HG02870 (cell line): Measurements from ENCODE around the gene LMBR1L.
A peak's percentile ranks its signal among the peaks of the same experiment; 100 is the strongest.
"Not testable (repeated sequence)": the region's sequence is repeated elsewhere in the genome, so short reads cannot be mapped to it uniquely, and the experiment has no call there.

Experiments used
- ATAC-seq: cut with Tn5 transposase; IDR thresholded peaks from one replicate; pipeline ENCODE4 v1.9.1; 2021; ENCODE audit warnings: mild to moderate bottlenecking, moderate library complexity; ENCODE audit not compliant: unreplicated experiment

LMBR1L gene

DNA sequence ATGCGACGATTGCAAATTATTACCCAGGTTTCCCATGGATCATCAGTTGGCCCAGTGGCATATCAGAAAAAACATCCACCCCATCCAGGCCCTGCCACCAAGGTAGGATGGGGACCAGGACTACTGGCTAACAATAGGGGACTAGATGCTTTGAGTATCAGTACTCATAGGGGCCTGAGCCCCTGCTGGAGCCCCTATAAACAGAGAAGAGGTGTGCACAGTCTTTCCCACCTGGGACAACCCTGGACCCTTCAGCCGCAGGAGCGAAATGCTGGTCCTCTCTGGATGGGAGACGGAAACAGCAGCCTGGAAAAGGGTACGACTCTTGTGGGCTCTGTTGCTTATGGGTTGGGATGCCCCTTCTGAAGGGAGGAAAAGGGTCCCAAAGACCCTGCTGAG lies 21.7 kb downstream of the LMBR1L start:
- ATAC-seq, result no peak

DNA sequence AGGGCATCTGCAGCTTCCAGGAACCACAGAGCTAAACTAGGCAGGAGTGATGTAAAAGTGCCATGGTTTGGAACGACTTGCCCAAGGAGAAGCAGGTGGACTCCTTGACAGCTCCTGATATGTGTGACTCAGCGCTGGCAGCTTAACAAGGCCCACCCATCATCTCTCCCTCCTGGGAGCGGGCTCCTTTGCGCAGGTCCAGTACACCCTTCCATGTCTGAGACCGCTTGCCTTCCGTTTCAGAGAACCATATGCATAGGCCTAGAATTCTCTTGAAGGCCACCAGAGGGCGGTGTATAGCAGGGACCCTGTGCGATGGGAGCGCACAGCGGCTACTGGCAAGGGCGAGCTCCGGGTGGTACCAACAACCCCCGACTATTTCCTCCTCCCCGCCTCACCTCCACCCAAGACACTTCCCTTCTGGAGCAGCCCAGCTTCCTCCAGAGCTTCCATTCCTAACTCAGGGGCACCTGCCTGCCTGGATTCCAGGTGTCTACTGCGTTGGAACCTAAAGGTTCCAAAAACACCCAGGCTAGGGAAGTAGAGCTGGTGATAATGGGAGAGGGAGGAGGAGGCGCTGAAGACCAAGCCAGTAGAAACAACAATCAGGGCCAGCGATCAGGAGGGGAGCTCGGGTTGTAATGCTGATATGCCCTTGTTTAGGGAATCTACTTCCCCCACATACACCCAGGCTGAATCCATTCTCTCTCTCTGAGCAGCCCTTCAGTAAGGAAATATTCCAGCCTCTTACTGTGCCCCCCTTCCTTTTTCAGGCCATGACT lies 22.3 kb downstream of the LMBR1L start:
- peak; percentile 65 for ATAC-seq

DNA sequence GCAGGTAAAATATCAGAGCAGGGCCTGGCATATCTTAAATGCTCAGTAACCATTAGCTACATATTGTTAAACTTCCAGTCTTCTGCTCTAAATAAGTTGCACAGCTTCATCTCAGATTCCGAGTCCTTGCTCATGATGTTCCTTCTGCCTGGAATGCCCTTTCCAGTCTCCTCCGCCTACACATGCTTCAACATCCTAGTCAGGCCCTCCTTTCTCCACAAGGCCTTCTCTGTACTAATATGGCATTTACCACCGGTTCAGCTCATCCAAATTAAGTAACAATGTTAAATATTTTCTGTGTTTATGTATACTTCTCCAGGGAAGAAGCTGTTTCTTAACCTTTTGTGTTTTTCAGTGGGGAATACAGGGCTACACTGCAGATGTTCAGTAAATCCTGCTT lies 24.5 kb downstream of the LMBR1L start:
- no peak for ATAC-seq

DNA sequence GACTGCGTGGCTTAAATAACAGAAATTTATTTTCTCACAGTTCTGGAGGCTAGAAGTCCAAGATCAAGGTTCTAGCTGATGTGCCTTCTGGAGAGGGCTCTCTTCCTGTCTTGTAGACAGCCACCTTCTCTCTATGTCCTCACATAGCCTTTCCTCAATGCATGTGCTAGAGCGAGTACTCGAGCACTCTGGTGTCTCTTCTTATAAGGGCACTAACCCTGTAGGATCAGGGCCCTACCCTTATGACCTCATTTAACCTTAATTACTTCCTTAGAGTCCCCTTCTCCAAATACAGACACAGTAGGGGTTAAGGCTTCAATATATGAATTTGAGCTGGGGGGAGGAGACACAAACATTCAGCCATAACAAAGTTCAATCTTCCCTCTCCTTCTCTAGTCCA lies 26.2 kb downstream of the LMBR1L start:
- ATAC-seq, result no peak

DNA sequence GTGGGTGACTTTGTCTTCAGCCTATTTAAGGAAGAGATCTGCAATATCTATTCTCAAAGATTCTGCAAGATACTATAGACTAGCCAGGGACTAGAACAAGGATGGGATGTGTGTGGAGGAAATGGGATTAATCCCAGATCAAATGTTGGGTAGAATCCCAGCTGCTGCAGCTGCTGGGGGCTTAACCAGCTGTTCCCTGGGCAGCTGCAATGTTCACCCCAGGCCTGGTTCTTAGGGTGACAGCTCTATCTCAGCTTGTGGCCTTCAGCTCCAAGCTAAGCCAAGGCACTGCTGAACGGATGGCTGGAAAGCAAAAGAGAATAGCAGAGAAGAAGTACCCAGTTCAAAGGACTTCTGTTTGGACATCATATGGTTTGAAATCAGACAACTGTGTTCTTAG lies 30.9 kb downstream of the LMBR1L start:
- no peak for ATAC-seq

DNA sequence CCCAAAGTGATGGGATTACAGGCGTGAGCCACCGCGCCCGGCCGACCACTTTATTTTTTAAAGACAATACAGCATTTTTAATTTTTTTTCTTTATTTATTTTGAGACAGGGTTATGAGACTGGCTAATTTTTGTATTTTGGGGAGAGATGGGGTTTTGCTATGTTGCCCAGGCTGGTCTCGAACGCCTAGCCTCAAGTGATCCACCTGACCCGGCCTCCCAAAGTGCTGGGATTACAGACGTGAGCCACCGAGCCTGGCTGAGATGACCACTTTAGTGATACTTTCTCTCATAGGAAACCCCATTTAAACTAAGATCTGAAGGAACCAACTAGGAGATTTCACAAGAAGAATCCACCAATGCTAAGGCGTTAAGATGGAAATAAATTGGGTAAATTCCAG lies 39.7 kb downstream of the LMBR1L start:
- no peak for ATAC-seq

DNA sequence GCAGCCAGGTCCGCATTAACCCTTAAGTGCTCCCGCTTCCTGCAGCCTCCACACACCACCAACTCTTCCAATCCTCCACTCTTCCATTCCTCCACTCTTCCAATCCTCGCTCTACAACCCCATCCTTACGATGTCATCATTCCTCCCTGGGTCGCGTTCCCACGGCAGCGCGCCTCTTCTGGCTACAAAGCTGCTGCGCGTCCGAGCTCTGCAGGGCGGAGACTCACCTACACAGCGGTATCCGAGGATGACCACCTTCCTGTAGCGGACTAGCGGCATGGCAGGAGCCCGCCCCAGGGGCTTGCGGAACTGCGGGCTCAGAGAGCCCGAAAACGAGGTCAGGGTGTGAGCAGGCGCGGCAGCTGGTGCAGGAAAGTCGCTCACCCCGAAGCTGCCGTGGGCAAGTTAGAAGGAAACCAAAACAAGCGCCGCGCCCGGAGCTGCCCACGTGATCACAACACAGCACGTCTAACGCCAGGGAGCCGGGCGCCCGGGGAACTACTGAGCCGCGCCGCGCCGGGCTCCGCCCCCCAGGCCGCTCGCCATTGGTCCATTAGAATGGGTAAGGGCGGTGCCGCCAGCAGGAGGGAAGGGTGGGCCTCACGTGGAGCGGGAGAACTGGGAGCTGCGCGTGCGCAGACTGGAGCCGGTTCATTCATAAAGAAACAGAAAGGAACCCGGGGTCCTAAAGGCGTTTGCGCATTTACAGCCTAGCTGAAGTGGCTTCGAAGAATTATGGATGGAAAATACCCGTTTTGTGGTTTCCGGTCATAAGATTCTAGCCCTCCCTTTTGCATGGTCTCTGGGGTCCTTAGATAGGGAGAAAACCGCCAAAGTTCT lies 40.9 kb downstream of the LMBR1L start, which contains the start of gene RHEBL1:
Gene RHEBL1, minus strand, starts transcription at position 473 of the 840 bp plus-strand sequence. Its CDS starts 194 bp downstream, at position 279.
- peak; percentile 97 for ATAC-seq

DNA sequence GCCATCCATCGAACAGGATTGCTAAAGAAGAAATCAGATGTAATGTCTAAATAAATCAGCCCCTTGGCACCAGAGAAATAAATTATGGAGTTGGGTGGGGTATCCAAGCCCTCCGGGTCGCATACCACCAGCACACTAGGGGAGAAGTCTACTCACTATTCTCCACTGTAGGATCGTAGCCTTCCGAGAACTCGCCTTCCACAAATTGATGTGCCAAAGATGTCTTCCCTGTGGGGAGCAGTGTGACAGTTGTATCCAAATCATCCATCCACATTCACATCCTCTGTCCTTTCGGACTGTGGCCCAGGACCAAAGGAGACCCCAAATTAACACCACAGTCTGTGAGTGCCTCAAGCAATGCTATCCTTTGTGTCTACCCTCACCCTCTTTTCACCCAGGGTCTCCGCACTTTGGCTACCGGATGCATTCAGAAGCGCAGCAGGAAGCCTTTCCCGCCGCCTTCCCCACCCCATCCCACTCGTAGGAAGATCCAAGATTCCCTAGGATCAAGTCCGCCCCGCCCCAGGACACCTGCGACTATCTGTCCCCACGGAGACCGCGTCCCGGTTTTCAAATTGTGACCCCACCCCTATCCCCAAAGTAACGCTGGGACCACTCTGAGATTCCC lies 41.7 kb downstream of the LMBR1L start:
- ATAC-seq, result no peak

DNA sequence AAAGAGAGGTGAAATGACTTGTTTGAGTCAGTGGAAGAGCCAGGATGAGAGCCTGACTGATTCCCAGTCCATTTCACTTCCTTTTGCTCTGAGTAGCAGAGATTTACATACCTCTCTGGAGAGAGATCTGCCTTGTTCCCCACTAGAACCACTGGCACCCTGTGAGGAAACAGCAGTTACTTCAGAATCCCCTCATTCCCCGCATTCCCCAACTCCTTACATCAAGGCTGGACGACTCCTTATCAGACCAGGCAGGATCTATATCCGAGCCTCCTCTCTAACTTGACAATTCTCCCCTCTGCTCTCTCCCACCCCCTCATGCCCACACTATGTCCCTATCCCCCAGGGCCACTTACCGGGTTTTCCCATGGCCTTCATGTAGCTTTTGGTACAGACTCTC lies 44.5 kb downstream of the LMBR1L start:
- no peak for ATAC-seq

DNA sequence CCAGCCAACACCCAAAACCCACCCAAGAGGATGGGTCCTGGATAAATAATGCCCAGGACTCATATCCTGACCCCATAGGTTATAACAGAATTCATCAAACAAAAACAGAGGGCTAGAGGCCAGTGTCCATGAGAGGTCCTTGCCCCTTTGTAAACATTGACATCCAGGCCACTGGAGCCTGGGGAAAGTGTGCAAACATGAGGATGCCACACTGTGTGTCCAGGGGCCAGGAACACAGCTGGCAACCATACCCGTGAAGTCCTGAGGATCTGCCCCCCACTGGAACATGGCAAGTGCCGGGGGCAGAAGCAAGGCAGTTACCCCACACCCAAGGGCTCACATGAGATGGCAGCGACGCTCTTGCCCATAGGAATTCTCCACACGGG lies 45.9 kb downstream of the LMBR1L start:
- ATAC-seq, result no peak

DNA sequence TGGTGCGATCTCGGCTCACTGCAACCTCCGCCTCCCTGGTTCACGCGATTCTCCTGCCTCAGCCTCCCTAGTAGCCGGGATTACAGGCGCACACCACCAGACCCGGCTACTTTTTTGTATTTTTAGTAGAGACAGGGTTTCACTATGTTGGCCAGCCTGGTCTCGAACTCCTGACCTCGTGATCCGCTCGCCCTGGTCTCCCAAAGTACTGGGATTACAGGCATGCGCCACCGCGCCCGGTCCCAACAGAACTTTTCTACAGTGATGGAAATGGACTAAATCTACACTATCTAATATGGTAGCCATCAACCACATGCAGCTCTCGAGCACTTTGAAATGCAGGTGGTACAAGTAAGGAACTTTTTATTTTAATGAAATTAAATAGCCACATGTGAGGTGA lies 48.7 kb downstream of the LMBR1L start:
- ATAC-seq, result not testable (repeated sequence)

DNA sequence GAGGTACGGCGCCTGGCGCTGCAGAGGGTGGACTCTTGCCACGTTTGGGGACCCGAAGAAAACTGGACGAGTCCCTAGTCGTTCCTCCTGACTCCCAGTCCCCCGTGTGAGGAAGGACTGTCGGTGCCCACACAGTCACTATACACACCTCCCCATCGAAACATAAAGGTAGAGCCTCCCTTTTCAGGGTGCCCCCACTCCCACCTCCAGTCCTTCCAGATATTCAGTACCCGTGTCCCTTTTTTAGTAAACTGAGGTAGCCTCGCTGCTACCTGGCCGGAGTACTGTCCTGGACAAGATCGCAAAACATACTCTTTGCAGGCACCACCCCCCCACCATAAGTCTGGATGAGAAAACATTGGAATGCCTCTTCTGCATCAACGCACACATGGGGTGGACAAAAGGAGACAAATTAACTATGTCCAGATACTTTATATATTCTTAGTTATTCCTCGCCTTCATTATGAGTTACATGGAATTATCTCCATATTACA lies 49.4 kb downstream of the LMBR1L start:
- ATAC-seq, result no peak

DNA sequence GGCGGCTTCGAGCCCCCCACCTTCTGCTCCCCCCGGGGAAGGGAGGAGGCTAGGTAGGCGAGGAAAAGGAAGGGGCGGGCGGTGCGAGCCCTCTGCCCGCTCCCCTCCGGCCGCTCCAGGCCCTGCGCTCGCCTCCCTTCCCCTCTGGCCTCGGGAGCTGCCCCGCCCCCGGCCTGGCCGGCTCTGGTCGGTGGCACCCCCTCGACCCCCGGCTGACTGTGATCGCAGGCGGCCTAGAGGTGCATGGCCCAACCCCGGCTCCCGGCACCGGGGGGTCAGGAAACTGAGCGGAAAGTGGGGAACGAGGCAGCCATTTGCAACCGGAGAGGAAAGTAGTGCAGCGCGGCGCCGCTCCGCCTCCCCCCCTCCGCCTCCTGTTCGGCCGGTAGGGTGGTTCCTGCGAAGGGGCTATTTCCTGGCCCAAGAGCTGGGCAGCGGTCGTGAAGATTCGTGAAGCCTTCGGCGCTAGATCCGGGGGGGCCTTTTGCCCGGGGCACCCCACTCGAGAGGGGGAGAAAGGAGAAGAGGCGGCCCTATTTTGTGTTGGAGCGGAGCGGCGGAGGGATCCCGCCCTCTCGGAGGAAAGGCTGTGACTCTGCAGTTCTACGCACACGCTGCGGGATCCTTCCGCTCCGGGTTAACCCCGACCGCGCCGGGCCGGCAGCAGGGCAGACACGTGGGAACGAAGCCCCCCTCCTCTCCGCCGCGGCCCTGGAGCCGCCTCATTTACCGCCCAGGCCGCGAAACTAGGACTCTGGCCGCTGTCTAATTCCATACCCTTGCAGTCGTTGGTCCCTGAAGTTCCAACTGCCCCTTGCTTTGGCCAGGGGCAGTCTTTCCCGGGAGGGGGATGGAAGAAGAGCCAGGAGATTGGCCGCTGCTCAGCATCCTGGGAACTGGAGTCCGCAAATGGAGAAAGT lies 50.1 kb downstream of the LMBR1L start, which contains the start of gene KMT2D:
Gene KMT2D, minus strand, starts transcription at position 558 of the 920 bp plus-strand sequence. CDS start 5,470 bp downstream, outside the sequence.
- peak; percentile 39 for ATAC-seq

DNA sequence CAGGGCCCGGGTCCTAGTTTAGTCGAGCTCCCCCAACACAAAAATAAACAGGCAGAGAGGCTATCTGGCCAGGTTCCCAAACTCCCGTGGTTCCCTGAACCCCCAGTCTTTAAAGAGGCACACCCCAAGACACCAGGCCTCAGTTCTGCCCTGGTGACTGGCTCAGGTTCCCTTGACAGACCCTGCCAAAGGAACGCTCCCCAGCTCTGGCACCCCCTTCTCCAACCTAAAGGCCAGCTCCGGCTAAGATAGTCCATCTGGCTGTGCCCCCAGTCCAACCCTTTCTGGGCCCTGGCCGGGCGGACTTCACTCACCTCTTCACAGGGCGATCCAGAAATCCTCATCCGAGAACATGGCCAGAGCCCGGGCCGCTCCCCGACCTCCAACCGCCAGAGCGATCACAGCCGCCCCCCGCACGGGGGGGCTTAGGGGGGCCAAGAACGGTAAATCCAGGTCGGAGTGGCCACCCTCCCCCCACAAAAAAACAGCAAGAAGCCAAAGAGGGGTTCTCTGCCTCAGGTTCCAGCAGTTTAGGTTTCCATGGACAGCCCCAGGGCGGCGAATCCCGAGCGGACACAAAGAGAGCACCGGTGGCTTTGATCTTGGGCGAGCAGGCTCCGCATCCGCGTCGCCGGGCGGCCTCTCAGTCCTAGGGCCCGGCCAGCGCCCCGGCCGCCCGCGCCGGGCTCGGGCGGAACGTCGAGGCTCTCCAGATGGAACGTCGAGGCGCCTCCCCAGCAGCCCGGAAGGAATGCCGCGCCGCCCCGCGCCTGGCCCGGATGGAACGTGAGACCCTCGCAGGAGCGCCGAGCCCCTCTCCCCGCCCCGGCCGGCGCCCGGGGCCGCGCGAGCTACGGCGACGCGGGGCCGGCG lies 51.1 kb downstream of the LMBR1L start:
- ATAC-seq, result peak; percentile 5

DNA sequence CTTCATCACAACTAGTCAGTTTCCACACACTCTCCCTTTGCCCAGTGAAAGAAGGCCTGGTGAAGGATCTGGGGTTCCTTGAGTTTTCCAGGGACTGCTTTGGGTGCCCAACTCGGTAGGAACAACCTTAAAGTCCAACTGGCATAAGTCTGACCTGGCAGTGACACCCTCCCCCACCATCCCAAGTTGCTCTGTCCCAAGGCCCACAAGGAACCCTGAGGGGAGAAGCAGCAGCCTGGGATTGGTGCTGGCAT lies 51.7 kb downstream of the LMBR1L start:
- no peak for ATAC-seq

DNA sequence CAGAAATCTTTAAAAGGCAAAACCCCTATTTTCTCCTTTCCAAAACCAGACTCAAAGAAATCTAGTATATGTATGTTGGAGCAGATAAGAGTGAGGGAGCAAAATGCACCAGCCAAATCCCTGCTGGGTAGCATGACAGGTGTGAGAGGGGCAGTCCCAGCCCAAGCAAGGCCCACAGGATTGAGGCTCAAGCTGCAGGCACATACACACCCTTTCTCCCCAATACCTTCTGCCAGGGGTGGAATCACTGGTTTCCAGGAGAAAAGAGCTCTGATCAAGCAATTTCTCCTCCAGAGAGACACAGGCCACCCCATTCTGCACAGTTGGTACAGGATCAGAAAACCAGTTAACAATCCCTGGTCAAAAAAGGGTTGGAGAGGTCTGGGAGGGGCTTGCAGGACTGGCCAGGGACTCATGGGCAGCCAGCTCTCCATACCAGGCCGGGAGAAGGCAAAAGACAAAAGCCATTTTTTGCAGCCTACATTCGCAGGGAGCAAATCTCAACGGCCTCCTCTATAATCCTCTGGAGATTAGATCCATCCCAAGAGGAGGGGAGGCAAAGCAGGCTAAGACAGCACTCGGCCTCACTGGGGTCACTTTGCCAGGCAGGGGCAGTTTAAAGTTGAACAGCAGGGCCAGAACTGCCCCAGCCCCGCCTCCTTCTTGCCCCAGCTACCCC lies 52.1 kb downstream of the LMBR1L start:
- no peak for ATAC-seq

DNA sequence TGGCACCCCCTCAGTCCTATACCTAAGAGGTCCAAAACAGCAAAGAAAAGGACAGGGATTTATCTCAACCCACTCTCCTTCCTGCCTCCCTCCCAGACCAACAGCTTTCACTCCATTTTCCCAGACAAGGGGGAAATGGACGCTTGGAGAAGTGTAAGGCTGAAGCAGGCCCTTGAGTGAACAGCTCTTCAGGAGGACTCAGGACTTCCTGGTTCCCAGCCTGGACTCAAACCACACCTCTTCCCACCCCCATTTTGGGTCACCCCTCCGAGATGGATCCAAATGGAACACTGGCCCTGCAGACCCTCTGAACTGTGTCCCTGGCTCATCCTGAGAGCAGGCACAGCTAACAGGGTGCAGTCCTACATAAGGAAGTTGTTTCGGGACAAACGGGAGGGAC lies 52.8 kb downstream of the LMBR1L start:
- ATAC-seq, result no peak

DNA sequence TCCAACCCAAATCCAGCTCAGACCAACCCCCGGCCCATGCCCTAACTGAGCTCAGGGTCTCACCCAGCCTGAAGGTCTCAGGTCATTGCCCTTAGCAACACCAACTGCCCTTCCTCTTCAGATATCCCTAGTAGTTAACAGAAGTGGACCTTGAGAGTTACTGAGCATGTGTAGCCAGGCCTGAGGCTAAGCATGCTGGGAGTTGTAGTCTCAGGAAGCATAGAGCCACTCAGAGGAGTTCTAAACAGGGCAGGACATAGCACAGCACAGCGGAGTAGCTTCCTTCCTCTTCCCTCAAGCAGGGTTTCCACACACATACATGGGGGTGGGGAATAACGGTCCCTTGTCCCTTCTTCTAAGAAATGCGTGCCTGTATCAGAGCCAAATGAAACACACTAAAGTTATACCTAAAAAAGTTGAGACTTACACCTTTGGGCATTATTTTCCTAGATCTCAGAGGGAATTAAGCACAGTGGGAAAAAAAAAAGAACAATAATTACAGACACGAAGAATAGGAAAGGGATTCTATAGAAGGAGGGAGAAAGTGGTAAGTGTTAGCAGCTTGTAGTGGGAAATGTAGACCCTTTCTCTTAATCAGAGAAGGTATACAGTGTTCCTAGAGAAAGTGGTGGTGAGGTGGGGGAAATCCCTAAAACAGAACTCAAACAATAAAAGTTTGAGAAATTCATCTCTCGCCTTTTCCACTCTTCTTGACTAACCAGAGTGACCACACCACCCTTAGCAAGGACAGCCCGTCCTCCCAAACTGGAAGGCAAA lies 54.5 kb downstream of the LMBR1L start:
- ATAC-seq, result peak; percentile 76
